Ovary (tissue), 9 donors: ENCODE data around the gene FKBP1C. TPM values are rescaled to one million over a fixed set of nuclear protein-coding genes. Genes with fewer than 3 reads are reported as not detected.

ENCODE experiments used
- DNase-seq, 5 donors: peaks; one replicate each; pipeline ENCODE4 v3.0.0-alpha.2; 2019 to 2020
- H3K27ac ChIP-seq, 2 donors: fragments of 200-600 bp; one replicate each; pipeline versions ENCODE4 v1.5.1 to v1.8.0; 2019 to 2022
- H3K27me3 ChIP-seq: fragments of 200-600 bp; one replicate; pipeline ENCODE4 v1.8.0; 2022
- H3K36me3 ChIP-seq: fragments of 200-600 bp; sonication (generic); one replicate; pipeline ENCODE4 v1.5.1; 2019
- H3K4me1 ChIP-seq: one replicate; pipeline ENCODE4 v1.8.1; 2013; ENCODE audit warnings: mild to moderate bottlenecking, moderate library complexity; ENCODE audit not compliant: insufficient read depth
- H3K4me3 ChIP-seq: fragments of 200-600 bp; sonication (generic); one replicate; pipeline ENCODE4 v1.5.1; 2017
- H3K9me3 ChIP-seq, 2 donors: fragments of 200-600 bp in 1 of 2; sonication (generic) in 1 of 2; one replicate each; pipeline versions ENCODE4 v1.5.1 to v1.8.1; 2013 to 2019; ENCODE audit warnings: mild to moderate bottlenecking in 1 of 2, moderate library complexity in 1 of 2
- EP300 ChIP-seq: sonication (generic); formaldehyde crosslinking; IDR thresholded peaks from one replicate; pipeline ENCODE4 v1.6.1; 2017; ENCODE audit warnings: antibody characterized with exemption
- POLR2A ChIP-seq: fragments of 450-650 bp; IDR thresholded peaks from one replicate; pipeline ENCODE4 v1.6.1; 2017; ENCODE audit warnings: antibody characterized with exemption, mild to moderate bottlenecking, moderate library complexity
- WGBS, 3 donors: extraction: QIAGEN DNeasy Blood & Tissue Kit in 1 of 3; methylation state at CpG; one replicate each; pipeline versions ENCODE4 v1.1.5 to v1.1.7; 2013 to 2017; 5-methylcytosine and 5-hydroxymethylcytosine counted together
- intact Hi-C, 4 donors: fragments of 100-400 bp; cut with DNase I; formaldehyde crosslinking; loops; one replicate each; pipeline versions ENCODE4 v1.11.0 to v1.15.1; 2022 to 2023
- polyA plus RNA-seq, 2 donors: library from polyadenylated mRNA; stranded (reverse); fragments of 200-250 nt in 1 of 2; fragments of 350-450 nt in 1 of 2; fragmentation: Illumina TruSeq in 1 of 2; extraction: RNeasy Lipid Tissue Mini Kit (QIAGEN cat#74804) in 1 of 2; gene quantifications; one replicate each; pipeline ENCODE4 v1.2.3, GENCODE V29; 2013 to 2014
- total RNA-seq, 7 donors: library from RNA; depleted of rRNA in 2 of 7; stranded (reverse); fragments of >200 nt in 2 of 7; fragmentation: NEBNext Ultra II Directional in 3 of 7; extraction: Animal tissue kit (Norgen Biotek cat#: 25700) in 3 of 7; gene quantifications; one replicate each; pipeline versions ENCODE4 v1.1.0 to v1.2.4, GENCODE V29; 2016 to 2023
- TF ChIP-seq, protein P1 (sequence below), 3 donors: fragments of 450-650 bp in 2 of 3; fragments of 200-600 bp in 1 of 3; IDR thresholded peaks; one replicate each; pipeline versions ENCODE4 v1.5.1 to v1.8.0; 2016 to 2022; ENCODE audit warnings: antibody characterized with exemption in 3 of 3, mild to moderate bottlenecking in 1 of 3
- donor health status: DM: no; HTN: no; CAD: no; lungs with moderate emphysema.
- donor health status: DM: no; HTN: no; CAD: no.
- donor health status: Bipolar disorder and iron deficiency.
- donor health status: DM: yes; HTN: yes; CAD: no.
- donor health status: DM: no; HTN: no; CAD: no.
- donor health status: DM: yes; HTN: yes; CAD: no.

FKBP1C gene
- total and polyA plus RNA-seq, 9 donors, result 0.31 to 1.2 (median 0.99) TPM; not detected in 4

DNA sequence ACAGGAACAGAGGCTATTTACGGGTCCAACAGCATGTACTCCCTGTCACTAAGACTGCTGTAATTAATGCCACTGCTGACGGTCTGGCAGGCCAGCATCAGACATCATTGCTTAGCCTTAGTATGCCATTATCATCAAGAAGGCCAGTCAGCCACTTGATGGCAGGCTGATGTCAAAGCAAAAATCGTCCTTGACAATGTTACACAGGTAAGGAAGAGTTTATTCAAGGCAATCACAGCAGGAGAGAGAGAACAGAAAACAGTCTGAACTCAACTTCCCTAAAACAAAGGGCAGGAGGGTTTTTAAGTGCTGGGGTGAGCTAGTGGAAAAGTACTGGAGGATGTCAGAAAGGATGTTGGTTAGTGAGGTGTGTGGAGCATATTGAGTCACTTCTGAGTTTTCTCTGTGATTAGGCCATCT lies 25.1 kb downstream of the FKBP1C start:
- Histone ChIP-seq H3K4me3 (no peak overlapping the region), H3K9me3 (no peaks in the 10 kb centered on the region), H3K36me3 (no peaks in the 10 kb centered on the region), H3K27ac (no peak overlapping the region), H3K4me1 (no peaks in the 10 kb centered on the region), H3K27me3 (no peaks in the 10 kb centered on the region)
- no peak for DNase-seq
- intact Hi-C loops, result no loop called here
- TF ChIP-seq EP300 (no peak), POLR2A (no peak)
- TF ChIP-seq, protein P1, sequence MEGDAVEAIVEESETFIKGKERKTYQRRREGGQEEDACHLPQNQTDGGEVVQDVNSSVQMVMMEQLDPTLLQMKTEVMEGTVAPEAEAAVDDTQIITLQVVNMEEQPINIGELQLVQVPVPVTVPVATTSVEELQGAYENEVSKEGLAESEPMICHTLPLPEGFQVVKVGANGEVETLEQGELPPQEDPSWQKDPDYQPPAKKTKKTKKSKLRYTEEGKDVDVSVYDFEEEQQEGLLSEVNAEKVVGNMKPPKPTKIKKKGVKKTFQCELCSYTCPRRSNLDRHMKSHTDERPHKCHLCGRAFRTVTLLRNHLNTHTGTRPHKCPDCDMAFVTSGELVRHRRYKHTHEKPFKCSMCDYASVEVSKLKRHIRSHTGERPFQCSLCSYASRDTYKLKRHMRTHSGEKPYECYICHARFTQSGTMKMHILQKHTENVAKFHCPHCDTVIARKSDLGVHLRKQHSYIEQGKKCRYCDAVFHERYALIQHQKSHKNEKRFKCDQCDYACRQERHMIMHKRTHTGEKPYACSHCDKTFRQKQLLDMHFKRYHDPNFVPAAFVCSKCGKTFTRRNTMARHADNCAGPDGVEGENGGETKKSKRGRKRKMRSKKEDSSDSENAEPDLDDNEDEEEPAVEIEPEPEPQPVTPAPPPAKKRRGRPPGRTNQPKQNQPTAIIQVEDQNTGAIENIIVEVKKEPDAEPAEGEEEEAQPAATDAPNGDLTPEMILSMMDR (IDR thresholded peaks at IDR 0.05), result no peak
- 46 to 54% (median 47%) methylated on average over 3 of the region's 3 CpGs for WGBS, 3 donors

DNA sequence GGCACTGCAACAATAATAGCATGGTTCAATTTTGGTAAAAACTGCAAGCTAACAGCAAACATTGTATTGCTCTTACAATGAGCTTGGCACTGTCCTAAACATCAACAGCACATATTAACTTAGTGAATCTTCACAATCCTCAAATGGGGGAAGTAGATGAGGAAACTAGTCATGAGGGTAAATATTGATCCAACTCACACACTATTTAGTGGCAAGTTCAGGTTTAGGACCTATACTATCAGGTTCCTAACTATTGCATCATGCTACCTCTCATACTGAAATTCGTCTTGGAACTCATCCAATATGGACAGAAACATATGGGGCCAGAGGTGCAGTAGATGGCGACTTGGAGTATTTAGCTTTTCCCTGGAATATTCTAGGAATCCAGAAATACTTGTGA lies 34.2 kb downstream of the FKBP1C start:
- no peaks in the 10 kb centered on the region for H3K36me3 ChIP-seq
- intact Hi-C loops, result no loop called here
- H3K9me3 ChIP-seq, result no peaks in the 10 kb centered on the region
- no peaks in the 10 kb centered on the region for H3K27me3 ChIP-seq
- no peak overlapping the region for H3K27ac ChIP-seq
- WGBS, 3 donors, result 43 to 57% (median 45%) methylated on average over 2 of the region's 2 CpGs
- no peak overlapping the region for H3K4me3 ChIP-seq
- DNase-seq, result no peak
- H3K4me1 ChIP-seq, result no peaks in the 10 kb centered on the region
- TF ChIP-seq POLR2A (no peak), EP300 (no peak)
- TF ChIP-seq, protein P1 (IDR thresholded peaks at IDR 0.05), result no peak

DNA sequence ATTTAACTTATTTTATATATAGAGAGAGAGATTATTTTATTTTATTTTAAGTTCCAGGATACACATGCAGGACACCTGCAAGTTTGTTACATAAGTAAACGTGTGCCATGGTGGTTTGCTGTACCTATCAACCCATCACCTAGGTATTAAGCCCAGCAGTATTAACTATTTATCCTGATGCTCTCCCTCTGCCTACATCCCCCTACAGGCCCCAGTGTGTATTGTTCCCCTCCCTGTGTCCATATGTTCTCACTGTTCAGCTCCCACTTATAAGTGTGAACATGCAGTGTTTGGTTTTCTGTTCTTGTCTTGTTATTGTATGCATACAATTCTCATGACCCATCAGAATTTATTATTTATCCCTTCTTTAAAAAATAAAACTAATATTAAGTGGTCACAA lies 34.6 kb downstream of the FKBP1C start:
- intact Hi-C loops, result no loop called here
- WGBS, 3 donors, result 74 to 76% (median 75%) methylated on average over 1 of the region's 1 CpG
- H3K4me1 ChIP-seq, result no peaks in the 10 kb centered on the region
- DNase-seq, result no peak
- H3K27ac ChIP-seq, result no peak overlapping the region
- no peaks in the 10 kb centered on the region for H3K36me3 ChIP-seq
- TF ChIP-seq POLR2A (no peak), EP300 (no peak)
- TF ChIP-seq, protein P1 (IDR thresholded peaks at IDR 0.05), result no peak
- H3K27me3 ChIP-seq, result no peaks in the 10 kb centered on the region
- no peak overlapping the region for H3K4me3 ChIP-seq
- H3K9me3 ChIP-seq, result no peaks in the 10 kb centered on the region

DNA sequence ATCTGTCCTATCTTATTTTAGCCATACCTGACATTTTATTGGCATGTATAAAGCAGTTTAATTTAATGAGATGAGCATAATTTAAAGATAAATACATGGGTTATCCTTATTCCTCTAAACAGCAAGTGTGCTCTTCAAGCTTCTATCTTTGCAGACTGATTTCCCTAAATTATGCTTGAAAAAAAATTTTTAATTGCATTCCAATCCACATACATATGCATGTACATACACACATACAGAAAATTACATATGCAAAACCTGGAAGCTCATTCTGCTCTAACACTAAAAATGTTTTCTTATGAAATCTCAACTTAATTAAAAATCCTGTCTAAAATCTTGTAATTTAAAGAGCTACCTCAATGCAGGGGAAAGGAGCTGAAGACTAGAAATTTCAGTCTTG lies 35.3 kb downstream of the FKBP1C start:
- Histone ChIP-seq H3K27me3 (no peaks in the 10 kb centered on the region), H3K9me3 (no peaks in the 10 kb centered on the region), H3K27ac (no peak overlapping the region), H3K36me3 (no peaks in the 10 kb centered on the region), H3K4me1 (no peaks in the 10 kb centered on the region), H3K4me3 (no peak overlapping the region)
- TF ChIP-seq EP300, result no peak
- TF ChIP-seq, protein P1 (IDR thresholded peaks at IDR 0.05), result no peak
- TF ChIP-seq POLR2A, result no peak
- DNase-seq, result no peak
- intact Hi-C loops, result no loop called here
